ENCODE measurements around the gene LYPD1.
"Not testable (repeated sequence)": the region's sequence is repeated elsewhere in the genome, so short reads cannot be mapped to it uniquely, and the experiment has no call there.

The LYPD1 gene

DNA sequence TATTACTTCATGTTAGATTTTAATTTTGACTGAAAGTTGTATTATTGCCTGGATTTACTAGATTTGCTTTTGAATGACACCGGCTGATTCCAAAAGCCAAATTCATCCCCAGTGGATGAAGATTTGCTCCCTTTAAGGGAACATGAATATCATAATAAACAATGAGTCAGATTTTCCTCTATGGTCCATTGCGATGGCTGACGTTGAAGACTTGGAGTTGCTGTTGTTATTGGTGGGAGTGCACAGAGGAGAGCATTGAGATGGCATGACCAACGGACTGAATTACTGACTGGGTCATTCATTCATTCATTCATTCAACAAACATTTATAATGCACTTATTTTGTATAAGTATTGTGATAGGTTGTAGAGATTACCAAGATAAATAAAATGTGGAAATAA lies 33.4 kb upstream of the LYPD1 start (continued):
- TF ChIP-seq, protein P1, sequence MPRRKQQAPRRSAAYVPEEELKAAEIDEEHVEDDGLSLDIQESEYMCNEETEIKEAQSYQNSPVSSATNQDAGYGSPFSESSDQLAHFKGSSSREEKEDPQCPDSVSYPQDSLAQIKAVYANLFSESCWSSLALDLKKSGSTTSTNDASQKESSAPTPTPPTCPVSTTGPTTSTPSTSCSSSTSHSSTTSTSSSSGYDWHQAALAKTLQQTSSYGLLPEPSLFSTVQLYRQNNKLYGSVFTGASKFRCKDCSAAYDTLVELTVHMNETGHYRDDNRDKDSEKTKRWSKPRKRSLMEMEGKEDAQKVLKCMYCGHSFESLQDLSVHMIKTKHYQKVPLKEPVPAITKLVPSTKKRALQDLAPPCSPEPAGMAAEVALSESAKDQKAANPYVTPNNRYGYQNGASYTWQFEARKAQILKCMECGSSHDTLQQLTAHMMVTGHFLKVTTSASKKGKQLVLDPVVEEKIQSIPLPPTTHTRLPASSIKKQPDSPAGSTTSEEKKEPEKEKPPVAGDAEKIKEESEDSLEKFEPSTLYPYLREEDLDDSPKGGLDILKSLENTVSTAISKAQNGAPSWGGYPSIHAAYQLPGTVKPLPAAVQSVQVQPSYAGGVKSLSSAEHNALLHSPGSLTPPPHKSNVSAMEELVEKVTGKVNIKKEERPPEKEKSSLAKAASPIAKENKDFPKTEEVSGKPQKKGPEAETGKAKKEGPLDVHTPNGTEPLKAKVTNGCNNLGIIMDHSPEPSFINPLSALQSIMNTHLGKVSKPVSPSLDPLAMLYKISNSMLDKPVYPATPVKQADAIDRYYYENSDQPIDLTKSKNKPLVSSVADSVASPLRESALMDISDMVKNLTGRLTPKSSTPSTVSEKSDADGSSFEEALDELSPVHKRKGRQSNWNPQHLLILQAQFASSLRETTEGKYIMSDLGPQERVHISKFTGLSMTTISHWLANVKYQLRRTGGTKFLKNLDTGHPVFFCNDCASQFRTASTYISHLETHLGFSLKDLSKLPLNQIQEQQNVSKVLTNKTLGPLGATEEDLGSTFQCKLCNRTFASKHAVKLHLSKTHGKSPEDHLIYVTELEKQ (tag by site-specific recombination; IDR thresholded peaks at IDR 0.05; ENCODE audit: borderline replicate concordance) = no peak
- no peak for TF ChIP-seq ZNF426 (tag by site-specific recombination; IDR thresholded peaks at IDR 0.05)
- TF ChIP-seq ZNF529 (tag by site-specific recombination; IDR thresholded peaks at IDR 0.05; ENCODE audit: insufficient replicate concordance) = no peak
- no peak for TF ChIP-seq ZNF660 (tag by site-specific recombination; IDR thresholded peaks at IDR 0.05)
- TF ChIP-seq ZNF837 (tag by site-specific recombination; IDR thresholded peaks at IDR 0.05) = no peak
- no peak for TF ChIP-seq ZNF24 (tag by site-specific recombination; IDR thresholded peaks at IDR 0.05)

DNA sequence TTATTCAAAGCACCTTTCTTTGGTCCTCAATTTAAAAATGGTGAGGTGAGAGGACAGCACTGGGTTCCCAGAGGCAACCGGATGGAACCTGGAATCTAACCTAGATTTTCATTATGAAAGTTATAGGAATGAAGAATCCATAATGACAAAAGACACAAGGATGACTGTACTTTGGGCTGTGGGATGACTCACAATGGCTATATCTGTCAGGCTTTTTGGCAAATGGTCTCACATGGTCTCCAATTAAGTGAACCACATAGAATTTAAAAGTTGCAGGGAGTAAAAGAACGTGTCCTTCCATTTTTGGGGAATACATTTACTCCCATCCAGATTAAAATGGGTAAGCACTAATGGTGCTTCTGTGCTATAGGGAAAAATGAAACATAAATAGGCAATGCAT lies 31.8 kb upstream of the LYPD1 start:
- Histone ChIP-seq H3K27ac (ENCODE audit: extremely low read depth, low read depth, low read length) (no peak overlapping the region), H3K4me1 (ENCODE audit: control insufficient read depth, insufficient read depth, low read length) (no peaks in the 10 kb centered on the region), H3K36me3 (ENCODE audit: control insufficient read depth in 2 of 2, insufficient read depth in 1 of 2, low read length in 2 of 2) (no peaks in the 10 kb centered on the region), H3K9me3 (ENCODE audit: control insufficient read depth, insufficient read depth, low read depth, low read length) (no peaks in the 10 kb centered on the region), H3K4me3 (ENCODE audit: low read depth, low read length) (no peak overlapping the region)
- TF ChIP-seq ZBTB1 (tag by site-specific recombination; IDR thresholded peaks at IDR 0.05) (no peak), ZNF514 (tag by site-specific recombination; IDR thresholded peaks at IDR 0.05) (no peak), EGR2 (tag by site-specific recombination; IDR thresholded peaks at IDR 0.05; ENCODE audit: low read depth) (no peak), ZNF138 (tag by site-specific recombination; IDR thresholded peaks at IDR 0.05; ENCODE audit: borderline replicate concordance) (no peak), ZNF596 (tag by site-specific recombination; IDR thresholded peaks at IDR 0.05) (no peak)
- POLR2A ChIA-PET = no interaction called here
- CTCF ChIA-PET = no interaction called here

DNA sequence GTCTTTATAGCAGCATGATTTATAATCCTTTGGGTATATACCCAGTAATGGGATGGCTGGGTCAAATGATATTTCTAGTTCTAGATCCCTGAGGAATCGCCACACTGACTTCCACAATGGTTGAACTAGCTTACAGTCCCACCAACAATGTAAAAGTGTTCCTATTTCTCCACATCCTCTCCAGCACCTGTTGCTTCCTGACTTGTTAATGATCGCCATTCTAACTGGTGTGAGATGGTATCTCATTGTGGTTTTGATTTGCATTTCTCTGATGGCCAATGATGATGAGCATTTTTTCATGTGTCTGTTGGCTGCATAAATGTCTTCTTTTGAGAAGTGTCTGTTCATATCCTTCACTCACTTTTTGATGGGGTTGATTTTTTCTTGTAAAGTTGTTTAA lies 29.8 kb upstream of the LYPD1 start:
- CTCF ChIA-PET; POLR2A ChIA-PET; H3K4me1 ChIP-seq (ENCODE audit: control insufficient read depth, insufficient read depth, low read length); H3K9me3 ChIP-seq (ENCODE audit: control insufficient read depth, insufficient read depth, low read depth, low read length); H3K4me3 ChIP-seq (ENCODE audit: low read depth, low read length); H3K27ac ChIP-seq (ENCODE audit: extremely low read depth, low read depth, low read length); H3K36me3 ChIP-seq (ENCODE audit: control insufficient read depth in 2 of 2, insufficient read depth in 1 of 2, low read length in 2 of 2): not testable (repeated sequence)
- peak; percentile 59; the same call in 1 of the 2 replicates for TF ChIP-seq SCRT1 (tag by site-specific recombination; IDR thresholded peaks at IDR 0.05; ENCODE audit: borderline replicate concordance)
- TF ChIP-seq SCRT2 (tag by site-specific recombination; IDR thresholded peaks at IDR 0.05) = peak; percentile 80

DNA sequence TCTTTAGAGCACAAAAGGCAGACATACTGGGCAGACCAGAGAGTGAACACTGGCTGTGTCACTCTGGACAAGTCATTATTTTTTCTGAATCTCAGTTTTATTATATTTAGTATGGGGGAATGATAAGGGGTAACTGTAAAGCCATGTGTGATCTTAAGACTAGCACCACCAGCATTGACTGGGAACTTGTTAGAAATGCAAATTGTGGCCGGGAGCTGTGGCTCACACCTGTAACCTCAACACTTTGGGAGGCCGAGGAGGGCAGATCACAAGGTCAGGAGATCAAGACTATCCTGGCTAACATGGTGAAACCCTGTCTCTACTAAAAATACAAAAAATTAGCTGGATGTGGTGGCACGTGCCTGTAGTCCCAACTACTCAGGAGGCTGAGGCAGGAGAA lies 28.3 kb upstream of the LYPD1 start:
- CTCF ChIA-PET; H3K27ac ChIP-seq (ENCODE audit: extremely low read depth, low read depth, low read length); H3K4me1 ChIP-seq (ENCODE audit: control insufficient read depth, insufficient read depth, low read length); H3K36me3 ChIP-seq (ENCODE audit: control insufficient read depth in 2 of 2, insufficient read depth in 1 of 2, low read length in 2 of 2); POLR2A ChIA-PET; H3K9me3 ChIP-seq (ENCODE audit: control insufficient read depth, insufficient read depth, low read depth, low read length); H3K4me3 ChIP-seq (ENCODE audit: low read depth, low read length): not testable (repeated sequence)

DNA sequence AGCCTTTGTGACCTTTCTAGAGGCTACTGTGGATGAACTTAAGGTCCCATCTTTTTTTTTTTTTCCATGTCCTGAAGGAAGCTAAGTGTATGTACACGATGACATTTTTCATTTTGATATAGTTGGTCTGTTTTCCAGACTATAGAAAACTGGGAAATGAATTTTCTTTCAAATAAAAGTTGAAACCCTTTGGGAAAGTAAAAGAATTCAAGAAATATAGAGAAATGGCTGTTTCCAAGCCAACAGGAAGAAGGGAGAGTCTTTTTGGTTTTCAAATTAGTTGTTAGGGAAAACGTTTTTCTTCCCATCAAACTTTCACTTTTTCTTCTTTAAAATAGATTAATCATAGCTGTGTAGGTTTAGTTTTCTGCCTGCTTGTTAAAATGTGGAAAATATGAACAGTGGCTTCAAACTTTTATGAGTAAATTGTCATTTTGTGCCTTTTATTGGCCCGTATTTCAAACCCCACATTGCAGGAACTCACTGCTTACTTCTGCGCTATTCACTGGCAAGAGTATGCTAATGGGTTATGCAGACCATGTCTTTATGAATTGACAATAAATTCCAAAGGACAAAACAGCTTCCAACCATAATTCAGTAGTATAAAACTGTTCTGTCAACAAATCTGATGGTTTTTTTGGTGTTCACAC lies 27.7 kb upstream of the LYPD1 start:
- POLR2A ChIA-PET = no interaction called here
- CTCF ChIA-PET = no interaction called here
- TF ChIP-seq ZSCAN23 (tag by site-specific recombination; IDR thresholded peaks at IDR 0.05) (no peak), ZNF501 (tag by site-specific recombination; IDR thresholded peaks at IDR 0.05) (no peak), ZNF248 (tag by site-specific recombination; IDR thresholded peaks at IDR 0.05) (no peak), ZNF529 (tag by site-specific recombination; IDR thresholded peaks at IDR 0.05; ENCODE audit: insufficient replicate concordance) (no peak), HOXC10 (CRISPR knock-in tag; IDR thresholded peaks at IDR 0.05) (no peak), ZNF175 (tag by site-specific recombination; IDR thresholded peaks at IDR 0.05) (no peak), MZF1 (tag by site-specific recombination; IDR thresholded peaks at IDR 0.05; ENCODE audit: borderline replicate concordance) (no peak)
- TF ChIP-seq, protein P2, sequence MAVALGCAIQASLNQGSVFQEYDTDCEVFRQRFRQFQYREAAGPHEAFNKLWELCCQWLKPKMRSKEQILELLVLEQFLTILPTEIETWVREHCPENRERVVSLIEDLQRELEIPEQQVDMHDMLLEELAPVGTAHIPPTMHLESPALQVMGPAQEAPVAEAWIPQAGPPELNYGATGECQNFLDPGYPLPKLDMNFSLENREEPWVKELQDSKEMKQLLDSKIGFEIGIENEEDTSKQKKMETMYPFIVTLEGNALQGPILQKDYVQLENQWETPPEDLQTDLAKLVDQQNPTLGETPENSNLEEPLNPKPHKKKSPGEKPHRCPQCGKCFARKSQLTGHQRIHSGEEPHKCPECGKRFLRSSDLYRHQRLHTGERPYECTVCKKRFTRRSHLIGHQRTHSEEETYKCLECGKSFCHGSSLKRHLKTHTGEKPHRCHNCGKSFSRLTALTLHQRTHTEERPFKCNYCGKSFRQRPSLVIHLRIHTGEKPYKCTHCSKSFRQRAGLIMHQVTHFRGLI (tag by site-specific recombination; IDR thresholded peaks at IDR 0.05) = no peak
- TF ChIP-seq, protein P3, sequence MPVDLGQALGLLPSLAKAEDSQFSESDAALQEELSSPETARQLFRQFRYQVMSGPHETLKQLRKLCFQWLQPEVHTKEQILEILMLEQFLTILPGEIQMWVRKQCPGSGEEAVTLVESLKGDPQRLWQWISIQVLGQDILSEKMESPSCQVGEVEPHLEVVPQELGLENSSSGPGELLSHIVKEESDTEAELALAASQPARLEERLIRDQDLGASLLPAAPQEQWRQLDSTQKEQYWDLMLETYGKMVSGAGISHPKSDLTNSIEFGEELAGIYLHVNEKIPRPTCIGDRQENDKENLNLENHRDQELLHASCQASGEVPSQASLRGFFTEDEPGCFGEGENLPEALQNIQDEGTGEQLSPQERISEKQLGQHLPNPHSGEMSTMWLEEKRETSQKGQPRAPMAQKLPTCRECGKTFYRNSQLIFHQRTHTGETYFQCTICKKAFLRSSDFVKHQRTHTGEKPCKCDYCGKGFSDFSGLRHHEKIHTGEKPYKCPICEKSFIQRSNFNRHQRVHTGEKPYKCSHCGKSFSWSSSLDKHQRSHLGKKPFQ (tag by site-specific recombination; IDR thresholded peaks at IDR 0.05) = no peak

More for the DNA sequence above, 27.7 kb upstream of the LYPD1 start:
- Histone ChIP-seq H3K36me3 (ENCODE audit: control insufficient read depth in 2 of 2, insufficient read depth in 1 of 2, low read length in 2 of 2) (no peaks in the 10 kb centered on the region), H3K4me1 (ENCODE audit: control insufficient read depth, insufficient read depth, low read length) (no peaks in the 10 kb centered on the region), H3K4me3 (ENCODE audit: low read depth, low read length) (no peak overlapping the region), H3K9me3 (ENCODE audit: control insufficient read depth, insufficient read depth, low read depth, low read length) (no peaks in the 10 kb centered on the region), H3K27ac (ENCODE audit: extremely low read depth, low read depth, low read length) (no peak overlapping the region)
